Glutamatergic neuron (in vitro differentiated cells): ENCODE measurements around the gene SETD5. TPM values are rescaled to one million over a fixed set of nuclear protein-coding genes. Genes with fewer than 3 reads are reported as not detected.

Experiments used
- DNase-seq: peaks from one replicate; pipeline ENCODE4 v3.0.0; 2022
- H3K27ac Mint-ChIP-seq: one replicate; pipeline ENCODE4 v1.8.0; 2020; ENCODE audit warnings: mild to moderate bottlenecking, mixed read lengths, inconsistent platforms; ENCODE audit not compliant: unreplicated experiment
- H3K27me3 Mint-ChIP-seq: one replicate; pipeline ENCODE4 v1.8.0; 2020; ENCODE audit warnings: mild to moderate bottlenecking, moderate library complexity, mixed read lengths, inconsistent platforms; ENCODE audit not compliant: unreplicated experiment
- H3K36me3 Mint-ChIP-seq: one replicate; pipeline ENCODE4 v1.8.0; 2020; ENCODE audit warnings: mild to moderate bottlenecking, mixed read lengths, inconsistent platforms; ENCODE audit not compliant: unreplicated experiment
- H3K4me1 Mint-ChIP-seq: one replicate; pipeline ENCODE4 v1.8.0; 2020; ENCODE audit warnings: mild to moderate bottlenecking, low read depth, mixed read lengths, inconsistent platforms; ENCODE audit not compliant: unreplicated experiment
- H3K4me3 Mint-ChIP-seq: one replicate; pipeline ENCODE4 v1.8.0; 2020; ENCODE audit warnings: mild to moderate bottlenecking, mixed read lengths, inconsistent platforms; ENCODE audit not compliant: unreplicated experiment
- H3K9me3 Mint-ChIP-seq: one replicate; pipeline ENCODE4 v1.8.0; 2020; ENCODE audit warnings: mild to moderate bottlenecking, moderate library complexity, mixed read lengths, inconsistent platforms; ENCODE audit not compliant: unreplicated experiment
- CTCF ChIP-seq: fragments of 200-600 bp; sonication (generic); IDR thresholded peaks from one replicate; pipeline ENCODE4 v1.5.0; 2021; ENCODE audit not compliant: partially characterized antibody, unreplicated experiment
- total RNA-seq: library from RNA; stranded (reverse); fragmentation: NEBNext Ultra II Directional; extraction: Animal tissue kit (Norgen Biotek cat#: 25700); gene quantifications from one replicate; pipeline ENCODE4 v1.2.1, GENCODE V29; 2021; ENCODE audit not compliant: unreplicated experiment

SETD5 gene
- total RNA-seq, 1 donor from 2014 or later = 337 TPM

- H3K9me3 Mint-ChIP-seq = peaks cover 5% of the 10 kb centered on the region
- H3K27ac Mint-ChIP-seq = peak overlapping the region; percentile 40
- peaks cover 2% of the 10 kb centered on the region for H3K27me3 Mint-ChIP-seq
- H3K4me1 Mint-ChIP-seq = no peaks in the 10 kb centered on the region
- peak overlapping the region; percentile 6 for H3K4me3 Mint-ChIP-seq
- H3K36me3 Mint-ChIP-seq = no peaks in the 10 kb centered on the region
- DNase-seq = no peak
- no peak for TF ChIP-seq CTCF
Measured at GRCh38 chr3:9448071-9448470, 50.7 kb downstream of the SETD5 start.

GRCh38 chr3:9448643-9449042, 51.2 kb downstream of the SETD5 start:
- Mint-ChIP-seq H3K27ac (peak overlapping the region; percentile 40), H3K9me3 (peaks cover 5% of the 10 kb centered on the region), H3K4me3 (peak overlapping the region; percentile 6), H3K36me3 (no peaks in the 10 kb centered on the region), H3K4me1 (no peaks in the 10 kb centered on the region), H3K27me3 (peaks cover 2% of the 10 kb centered on the region)
- TF ChIP-seq CTCF = no peak
- DNase-seq = no peak

- TF ChIP-seq CTCF = no peak
- Mint-ChIP-seq H3K36me3 (no peaks in the 10 kb centered on the region), H3K4me3 (no peak overlapping the region), H3K27me3 (no peaks in the 10 kb centered on the region), H3K27ac (no peak overlapping the region), H3K4me1 (no peaks in the 10 kb centered on the region), H3K9me3 (peaks cover 5% of the 10 kb centered on the region)
- DNase-seq = no peak
Measured at GRCh38 chr3:9450126-9450525, 52.7 kb downstream of the SETD5 start.

- Mint-ChIP-seq H3K9me3 (peaks cover 5% of the 10 kb centered on the region), H3K4me3 (no peak overlapping the region)
Measured at GRCh38 chr3:9450991-9451390, 53.6 kb downstream of the SETD5 start.

GRCh38 chr3:9452417-9452816, 55.0 kb downstream of the SETD5 start:
- H3K36me3 Mint-ChIP-seq = no peaks in the 10 kb centered on the region
- H3K27me3 Mint-ChIP-seq = no peaks in the 10 kb centered on the region
- H3K27ac Mint-ChIP-seq = peak overlapping the region; percentile 24
- no peak for DNase-seq
- no peak overlapping the region for H3K4me3 Mint-ChIP-seq
- no peaks in the 10 kb centered on the region for H3K4me1 Mint-ChIP-seq
- no peak for TF ChIP-seq CTCF
- peaks cover 7% of the 10 kb centered on the region for H3K9me3 Mint-ChIP-seq

More at GRCh38 chr3:9450991-9451390, 53.6 kb downstream of the SETD5 start:
- Mint-ChIP-seq H3K27ac (no peak overlapping the region), H3K27me3 (no peaks in the 10 kb centered on the region), H3K36me3 (no peaks in the 10 kb centered on the region), H3K4me1 (no peaks in the 10 kb centered on the region)
- DNase-seq = no peak
- TF ChIP-seq CTCF = no peak
